Lung (tissue), 12 donors: ENCODE measurements around the gene GPR84. TPM values are rescaled to one million over a fixed set of nuclear protein-coding genes. Genes with fewer than 3 reads are reported as not detected.

ENCODE experiments used
- ATAC-seq: fragments of 200-7000 bp; cut with Tn5 transposase; one replicate; pipeline ENCODE4 v1.9.1; 2020; ENCODE audit warnings: moderate number of reproducible peaks; ENCODE audit not compliant: insufficient read depth, low FRiP score
- DNase-seq, 3 donors: peaks; one replicate each; pipeline ENCODE4 v3.0.0-alpha.2; 2013 to 2017
- H3K27ac ChIP-seq, 2 donors: one replicate each; pipeline ENCODE4 v1.5.1; 2013; ENCODE audit warnings: mild to moderate bottlenecking in 2 of 2, moderate library complexity in 2 of 2, control low read depth in 1 of 2, inconsistent platforms in 1 of 2, low read depth in 1 of 2, low read length in 1 of 2
- H3K27me3 ChIP-seq, 3 donors: one replicate each; pipeline ENCODE4 v1.5.1; 2013; ENCODE audit warnings: low read length in 2 of 3; ENCODE audit not compliant: control insufficient read depth in 3 of 3, insufficient read depth in 3 of 3
- H3K36me3 ChIP-seq, 4 donors: one replicate each; pipeline ENCODE4 v1.5.1; 2013; ENCODE audit warnings: low read length in 4 of 4, mild to moderate bottlenecking in 1 of 4, moderate library complexity in 1 of 4; ENCODE audit not compliant: control insufficient read depth in 4 of 4, insufficient read depth in 4 of 4
- H3K4me1 ChIP-seq, 5 donors: one replicate each; pipeline ENCODE4 v1.5.1; 2013; ENCODE audit warnings: low read length in 5 of 5, mild to moderate bottlenecking in 2 of 5, moderate library complexity in 1 of 5; ENCODE audit not compliant: control insufficient read depth in 5 of 5, insufficient read depth in 5 of 5
- H3K4me3 ChIP-seq: one replicate; pipeline ENCODE4 v1.5.1; 2013; ENCODE audit warnings: mild to moderate bottlenecking, control low read depth, moderate library complexity
- H3K9ac ChIP-seq, 2 donors: one replicate each; pipeline ENCODE4 v1.5.1; 2013; ENCODE audit warnings: low read length in 2 of 2, control low read depth in 1 of 2; ENCODE audit not compliant: insufficient read depth in 1 of 2
- H3K9me3 ChIP-seq, 4 donors: one replicate each; pipeline ENCODE4 v1.5.1; 2013; ENCODE audit warnings: low read length in 3 of 4, mild to moderate bottlenecking in 1 of 4, moderate library complexity in 1 of 4; ENCODE audit not compliant: control insufficient read depth in 4 of 4, insufficient read depth in 3 of 4
- CTCF ChIP-seq: IDR thresholded peaks from 2 replicates; pipeline ENCODE4 v1.5.1; 2012; ENCODE audit warnings: mild to moderate bottlenecking; ENCODE audit errors: control extremely low read depth, extremely low read depth
- WGBS, 2 donors: extraction: QIAGEN DNeasy Blood & Tissue Kit; methylation state at CpG; one replicate each; pipeline ENCODE4 v1.1.7; 2013; 5-methylcytosine and 5-hydroxymethylcytosine counted together
- polyA plus RNA-seq, 2 donors: library from polyadenylated mRNA; stranded (reverse); fragments of 200-250 nt; gene quantifications; one replicate each; pipeline ENCODE4 v1.2.1, GENCODE V29; 2013
- total RNA-seq, 2 donors: library from RNA; depleted of rRNA in 1 of 2; stranded (reverse); fragments of >200 nt in 1 of 2; gene quantifications; one replicate each; pipeline ENCODE4 v1.2.1, GENCODE V29; 2014 to 2021
- donor health status: control.
- donor health status: control.
- donor health status: Bipolar disorder and iron deficiency.
- donor health status: healthy.
- donor health status: DM: yes; HTN: yes; CAD: no.

GPR84 gene
- total and polyA plus RNA-seq, 4 donors = 0.73 to 76.1 (median 2.1) TPM

GRCh38 chr12:54349036-54349435 is 15.2 kb downstream of the GPR84 start:
- Histone ChIP-seq H3K4me1 (peaks cover 4 to 27% (median 7%) of the 10 kb centered on the region in 5 donors), H3K9me3 (no peaks in the 10 kb centered on the region), H3K4me3 (no peak overlapping the region), H3K9ac (no peak overlapping the region), H3K36me3 (peaks cover 40 to 59% (median 49%) of the 10 kb centered on the region in 4 donors), H3K27me3 (no peaks in the 10 kb centered on the region), H3K27ac (no peak overlapping the region)
- no peak for ATAC-seq
- DNase-seq = no peak
- TF ChIP-seq CTCF = no peak
- 89% methylated on average over 4 of the region's 4 CpGs for WGBS, 2 donors

GRCh38 chr12:54341378-54342300 is 22.6 kb downstream of the GPR84 start:
- 90 to 92% methylated on average over 9 of the region's 9 CpGs for WGBS, 2 donors
- H3K27ac ChIP-seq = no peak overlapping the region
- TF ChIP-seq CTCF = no peak

GRCh38 chr12:54340846-54341245 is 23.4 kb downstream of the GPR84 start:
- H3K27me3 ChIP-seq = no peaks in the 10 kb centered on the region
- H3K27ac ChIP-seq = no peak overlapping the region
- H3K36me3 ChIP-seq = peaks cover 20 to 38% (median 30%) of the 10 kb centered on the region in 4 donors
- no peak for TF ChIP-seq CTCF
- H3K9ac ChIP-seq = no peak overlapping the region
- DNase-seq (no peak), ATAC-seq (no peak)
- no peaks in the 10 kb centered on the region for H3K9me3 ChIP-seq
- WGBS, 2 donors = 95 to 96% methylated on average over 7 of the region's 7 CpGs
- peaks cover 3 to 30% (median 16%) of the 10 kb centered on the region in 5 donors for H3K4me1 ChIP-seq
- no peak overlapping the region for H3K4me3 ChIP-seq

More at GRCh38 chr12:54341378-54342300, 22.6 kb downstream of the GPR84 start:
- Histone ChIP-seq H3K36me3 (peaks cover 23 to 40% (median 32%) of the 10 kb centered on the region in 4 donors), H3K9me3 (no peaks in the 10 kb centered on the region), H3K9ac (no peak overlapping the region), H3K27me3 (no peaks in the 10 kb centered on the region), H3K4me3 (no peak overlapping the region), H3K4me1 (peaks cover 3 to 30% (median 16%) of the 10 kb centered on the region in 5 donors)
- ATAC-seq = no peak
- no peak for DNase-seq
